OCI-LY3 (cell line): ENCODE measurements around the gene MAN1A1.

Experiments used
- CTCF ChIP-seq: fragments of 200-600, 300-600 bp; sonication (generic); IDR thresholded peaks from 2 replicates; pipeline ENCODE4 v1.5.1; 2014; ENCODE audit warnings: antibody characterized with exemption, low read length, low read depth
- EZH2phosphoT487 ChIP-seq: fragments of 200-600 bp; shearing (Covaris generic); IDR thresholded peaks from 2 replicates; pipeline ENCODE4 v1.6.1; 2018; ENCODE audit warnings: antibody characterized with exemption, mixed run types, low read depth

DNA sequence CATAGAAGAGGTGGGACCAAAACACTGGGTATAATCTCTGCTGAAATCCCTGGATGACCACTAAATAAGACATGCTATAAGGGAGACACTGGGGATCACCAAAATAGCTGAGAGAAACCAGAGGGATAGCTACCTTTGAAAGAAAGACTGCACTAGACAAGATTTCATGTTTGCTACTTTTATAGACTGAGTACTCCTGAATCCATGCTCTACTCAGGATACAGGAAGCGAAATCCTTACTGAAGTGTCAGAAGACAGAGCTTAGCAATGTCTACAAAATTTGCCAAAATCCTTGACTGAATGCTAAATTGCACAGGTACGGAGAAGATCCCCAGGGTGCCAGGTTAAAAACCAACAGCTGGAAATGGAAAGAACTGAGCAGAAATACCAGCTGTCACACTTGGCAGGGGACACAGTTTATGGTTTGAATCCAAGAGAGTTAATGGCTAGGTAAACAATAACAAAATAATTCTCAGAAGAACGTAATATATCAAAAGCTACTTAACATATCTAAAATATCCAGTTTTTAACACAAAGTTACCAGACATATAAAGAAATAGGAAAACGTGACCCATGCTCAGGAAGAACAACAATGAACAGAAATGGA lies 125.4 kb downstream of the MAN1A1 start:
- TF ChIP-seq CTCF, result no peak
- no peak for TF ChIP-seq EZH2phosphoT487
